Mesenchymal stem cell (in vitro differentiated cells and primary cell): ENCODE results near the gene CLIC4.
"Not testable (repeated sequence)": the region's sequence is repeated elsewhere in the genome, so short reads cannot be mapped to it uniquely, and the experiment has no call there.

Experiments
- DNase-seq: peaks from one replicate; pipeline ENCODE4 v3.0.0-alpha.2; 2013
- H2AFZ ChIP-seq: one replicate; pipeline ENCODE4 v1.6.1; 2013; ENCODE audit warnings: low read depth, mild to moderate bottlenecking, control low read depth, inconsistent platforms, low read length, moderate library complexity
- H2AK5ac ChIP-seq: 2 replicates; pipeline ENCODE4 v1.6.1; 2013; ENCODE audit warnings: low read length, moderate library complexity, mild to moderate bottlenecking, inconsistent platforms; ENCODE audit not compliant: severe bottlenecking
- H2BK120ac ChIP-seq: one replicate; pipeline ENCODE4 v1.6.1; 2013; ENCODE audit warnings: low read depth, mild to moderate bottlenecking, inconsistent platforms, low read length, moderate library complexity
- H2BK12ac ChIP-seq, 2 experiments: one replicate each; pipeline ENCODE4 v1.6.1; 2013; ENCODE audit warnings: inconsistent platforms in 2 of 2, low read length in 2 of 2, mild to moderate bottlenecking in 2 of 2, moderate library complexity in 2 of 2, control low read depth in 1 of 2
- H2BK15ac ChIP-seq: one replicate; pipeline ENCODE4 v1.6.1; 2013; ENCODE audit warnings: mild to moderate bottlenecking, low read depth, inconsistent platforms; ENCODE audit not compliant: poor library complexity, severe bottlenecking
- H2BK5ac ChIP-seq: 2 replicates; pipeline ENCODE4 v1.6.1; 2013; ENCODE audit warnings: low read depth, mild to moderate bottlenecking, low read length, control low read depth, inconsistent platforms; ENCODE audit not compliant: poor library complexity, severe bottlenecking
- H3K14ac ChIP-seq, 2 experiments: one replicate each; pipeline ENCODE4 v1.6.1; 2013; ENCODE audit warnings: inconsistent platforms in 2 of 2, low read length in 2 of 2, control low read depth in 1 of 2, mild to moderate bottlenecking in 1 of 2, moderate library complexity in 1 of 2
- H3K18ac ChIP-seq, 2 experiments: one replicate each; pipeline ENCODE4 v1.6.1; 2013; ENCODE audit warnings: inconsistent platforms in 2 of 2, low read length in 2 of 2, control low read depth in 1 of 2, low read depth in 1 of 2, mild to moderate bottlenecking in 1 of 2
- H3K23ac ChIP-seq, 2 experiments: one replicate each; pipeline ENCODE4 v1.6.1; 2013; ENCODE audit warnings: inconsistent platforms in 2 of 2, low read length in 2 of 2, mild to moderate bottlenecking in 2 of 2, moderate library complexity in 2 of 2, control low read depth in 1 of 2
- H3K27ac ChIP-seq: 2 replicates; pipeline ENCODE4 v1.5.1; 2013; ENCODE audit warnings: mild to moderate bottlenecking, moderate library complexity, low read length, control low read depth, inconsistent platforms; ENCODE audit not compliant: poor library complexity, severe bottlenecking
- H3K27me3 ChIP-seq, 2 experiments: 2 replicates each; pipeline versions ENCODE4 v1.6.1 to v1.7.0; 2013; ENCODE audit warnings: low read length in 2 of 2, mild to moderate bottlenecking in 2 of 2, moderate library complexity in 2 of 2, control low read depth in 1 of 2, inconsistent platforms in 1 of 2; ENCODE audit not compliant: control insufficient read depth in 1 of 2, insufficient read depth in 1 of 2
- H3K36me3 ChIP-seq, 2 experiments: 2 replicates each; pipeline versions ENCODE4 v1.6.1 to v1.7.0; 2013; ENCODE audit warnings: low read length in 2 of 2, control low read depth in 1 of 2, inconsistent platforms in 1 of 2, low read depth in 1 of 2, mild to moderate bottlenecking in 1 of 2; ENCODE audit not compliant: insufficient read depth in 2 of 2, control insufficient read depth in 1 of 2
- H3K4ac ChIP-seq, 2 experiments: one replicate each; pipeline ENCODE4 v1.6.1; 2013; ENCODE audit warnings: inconsistent platforms in 2 of 2, low read length in 2 of 2, mild to moderate bottlenecking in 2 of 2, moderate library complexity in 2 of 2, control low read depth in 1 of 2, low read depth in 1 of 2
- H3K4me1 ChIP-seq: 2 replicates; pipeline ENCODE4 v1.6.1; 2013; ENCODE audit warnings: low read depth, low read length, control low read depth; ENCODE audit not compliant: control insufficient read depth, insufficient read depth
- H3K4me2 ChIP-seq: 2 replicates; pipeline ENCODE4 v1.6.1; 2013; ENCODE audit warnings: low read length, mild to moderate bottlenecking, inconsistent platforms; ENCODE audit not compliant: poor library complexity, severe bottlenecking
- H3K4me3 ChIP-seq, 2 experiments: 2 replicates each; pipeline versions ENCODE4 v1.5.1 to v1.7.0; 2013; ENCODE audit warnings: low read length in 2 of 2, mild to moderate bottlenecking in 2 of 2, control low read depth in 1 of 2, low read depth in 1 of 2; ENCODE audit not compliant: insufficient read depth in 1 of 2
- H3K79me1 ChIP-seq: replicated peaks from 2 replicates; pipeline ENCODE4 v1.6.1; 2013; ENCODE audit warnings: mild to moderate bottlenecking, control low read depth, low read length, inconsistent platforms; ENCODE audit not compliant: poor library complexity, severe bottlenecking
- H3K9ac ChIP-seq: 2 replicates; pipeline ENCODE4 v1.7.0; 2013; ENCODE audit warnings: mild to moderate bottlenecking, low read length, moderate library complexity
- H3K9me3 ChIP-seq: 2 replicates; pipeline ENCODE4 v1.7.0; 2013; ENCODE audit warnings: mild to moderate bottlenecking, low read length; ENCODE audit not compliant: control insufficient read depth
- H4K8ac ChIP-seq: one replicate; pipeline ENCODE4 v1.6.1; 2013; ENCODE audit warnings: inconsistent platforms, mild to moderate bottlenecking, low read length, moderate library complexity
- H4K91ac ChIP-seq: one replicate; pipeline ENCODE4 v1.6.1; 2013; ENCODE audit warnings: mild to moderate bottlenecking, low read length, inconsistent platforms
- WGBS: methylation state at CpG from one replicate; pipeline ENCODE4 v1.1.7; 2013; ENCODE audit warnings: mixed read lengths; 5-methylcytosine and 5-hydroxymethylcytosine counted together

Gene CLIC4

DNA sequence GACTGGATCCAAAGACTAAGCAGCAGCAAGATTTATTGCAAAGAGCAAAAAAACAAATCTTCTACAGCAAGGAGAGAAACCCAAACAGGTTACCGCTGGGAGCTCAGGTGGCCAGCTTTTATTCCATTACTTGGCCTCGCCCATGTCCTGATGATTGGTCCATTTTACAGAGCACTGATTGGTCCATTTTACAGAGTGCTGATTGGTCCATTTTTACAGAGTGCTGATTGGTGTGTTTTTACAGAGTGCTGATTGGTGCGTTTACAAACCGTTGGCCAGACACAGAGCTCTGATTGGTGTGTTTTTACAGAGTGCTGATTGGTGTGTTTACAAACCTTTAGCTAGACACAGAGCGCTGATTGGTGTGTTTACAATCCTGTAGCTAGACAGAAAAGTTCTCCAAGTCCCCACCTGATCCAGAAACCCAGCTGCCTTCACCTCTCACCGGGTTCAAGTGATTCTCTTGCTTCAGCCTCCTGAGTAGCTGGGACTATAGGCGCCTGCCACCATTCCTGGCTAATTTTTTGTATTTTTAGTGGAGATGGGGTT is 47.7 kb upstream of the CLIC4 start:
- not testable (repeated sequence) for H3K9ac ChIP-seq, H3K4me1 ChIP-seq, H2AK5ac ChIP-seq, H3K4me3 ChIP-seq, H3K27ac ChIP-seq, H3K18ac ChIP-seq, H4K91ac ChIP-seq, H3K4me2 ChIP-seq, DNase-seq, H2BK15ac ChIP-seq, H3K79me1 ChIP-seq, H3K4ac ChIP-seq, H3K27me3 ChIP-seq, H3K23ac ChIP-seq, H3K9me3 ChIP-seq, H3K14ac ChIP-seq, H2AFZ ChIP-seq, H2BK12ac ChIP-seq, H2BK5ac ChIP-seq, H4K8ac ChIP-seq, H3K36me3 ChIP-seq, H2BK120ac ChIP-seq
- 96% methylated on average over 5 of the region's 7 CpGs for WGBS

DNA sequence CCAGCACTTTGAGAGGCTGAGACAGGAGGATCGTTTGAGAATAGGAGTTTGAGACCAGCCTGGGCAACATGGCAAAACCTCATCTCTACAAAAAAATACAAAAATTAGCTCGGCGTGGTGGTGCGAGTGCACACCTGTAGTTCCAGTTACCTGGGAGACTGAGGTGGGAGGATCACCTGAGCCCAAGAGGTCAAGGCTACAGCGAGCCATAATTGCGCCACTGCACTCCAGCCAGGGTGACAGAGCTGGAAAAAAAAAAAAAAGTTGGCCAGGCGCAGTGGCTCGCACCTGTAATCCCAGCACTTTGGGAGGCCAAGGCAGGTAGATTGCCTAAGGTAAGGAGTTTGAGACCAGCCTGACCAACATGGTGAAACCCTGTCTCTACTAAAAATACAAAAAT is 46.9 kb upstream of the CLIC4 start:
- H2AFZ ChIP-seq, H3K36me3 ChIP-seq, H3K79me1 ChIP-seq, DNase-seq, H3K27ac ChIP-seq, H2BK15ac ChIP-seq, H4K8ac ChIP-seq, H3K4me2 ChIP-seq, H2BK5ac ChIP-seq, H3K4me3 ChIP-seq, H3K9me3 ChIP-seq, H3K14ac ChIP-seq, H3K4me1 ChIP-seq, H2BK120ac ChIP-seq, H3K27me3 ChIP-seq, H3K4ac ChIP-seq, H2BK12ac ChIP-seq, H2AK5ac ChIP-seq, H3K23ac ChIP-seq, H4K91ac ChIP-seq, H3K18ac ChIP-seq, H3K9ac ChIP-seq: not testable (repeated sequence)
- WGBS, result 94% methylated on average over 8 of the region's 8 CpGs

DNA sequence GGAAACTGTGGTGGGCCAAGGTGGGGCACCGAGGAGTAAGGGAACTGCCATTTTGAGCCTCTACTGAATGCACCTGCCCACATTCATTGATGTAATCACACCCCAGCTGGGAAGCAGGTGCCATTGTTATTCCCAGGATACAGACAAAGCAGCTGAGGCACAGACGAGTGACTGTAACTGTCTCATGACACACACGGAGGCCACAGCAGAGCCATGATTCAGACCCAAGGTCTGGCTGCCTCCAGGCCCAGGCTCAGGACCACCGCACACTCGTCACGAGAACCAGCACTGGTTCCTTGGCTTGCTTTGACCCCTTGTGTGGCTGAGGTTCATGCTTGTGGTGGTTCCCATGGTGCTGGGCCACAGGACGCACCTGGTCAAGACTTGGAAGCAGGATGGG is 45.6 kb upstream of the CLIC4 start:
- Histone ChIP-seq H3K18ac (no peak overlapping the region), H3K9ac (no peak overlapping the region)
- WGBS, result 89% methylated on average over 7 of the region's 7 CpGs

DNA sequence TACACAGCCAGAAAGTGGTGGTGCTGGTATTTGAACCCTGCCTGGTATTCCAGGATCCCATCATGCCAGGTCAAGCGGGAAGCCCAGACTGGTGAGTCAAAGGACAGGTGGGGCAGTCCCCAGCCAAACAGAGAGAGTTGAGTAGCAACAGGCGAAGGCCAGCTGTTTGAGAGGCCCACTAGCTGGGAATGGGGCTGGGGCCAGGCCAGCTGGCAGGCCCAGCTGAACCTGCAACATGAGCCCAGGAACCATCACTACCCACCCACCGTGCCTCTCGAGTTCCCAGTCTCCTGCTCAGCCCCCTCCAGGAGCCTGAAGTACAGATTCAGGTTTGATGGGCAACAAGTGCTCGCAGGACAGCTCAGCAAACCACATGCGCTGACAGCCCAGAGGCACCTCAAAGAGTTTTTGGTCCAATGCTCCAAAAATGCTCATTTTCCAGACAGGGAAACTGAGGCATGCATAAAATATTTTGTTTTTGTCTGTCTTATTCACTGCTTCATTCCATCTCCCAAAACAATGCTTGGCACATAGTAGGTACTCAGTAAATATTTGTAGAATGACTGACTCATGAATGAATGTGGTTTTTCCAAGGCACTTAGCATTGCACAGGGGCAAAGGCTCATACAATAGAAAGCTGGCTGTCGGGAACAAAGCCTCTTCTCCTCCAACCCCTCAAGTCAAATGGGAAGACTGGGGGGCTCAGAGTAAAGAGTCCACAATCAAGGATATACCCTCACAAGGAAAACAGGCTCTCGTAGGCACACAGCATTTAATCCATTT is 42.5 kb upstream of the CLIC4 start:
- H4K91ac ChIP-seq, result peak overlapping the region; percentile 45
- peak; percentile 30 for DNase-seq
- peak overlapping the region in 1 of 2 experiments; percentile 64 for H2BK12ac ChIP-seq
- H3K9ac ChIP-seq, result no peak overlapping the region
- H3K4ac ChIP-seq, result no peak overlapping the region
- 87% methylated on average over 8 of the region's 8 CpGs for WGBS
- no peak overlapping the region for H2BK5ac ChIP-seq
- peak overlapping the region; percentile 60 for H2BK15ac ChIP-seq
- peak overlapping the region; percentile 38 for H3K27ac ChIP-seq
- no peaks in the 10 kb centered on the region for H3K27me3 ChIP-seq
- no peak overlapping the region for H3K14ac ChIP-seq
- no peak overlapping the region for H2BK120ac ChIP-seq
- no peak overlapping the region for H2AFZ ChIP-seq
- no peaks in the 10 kb centered on the region for H3K79me1 ChIP-seq
- no peak overlapping the region for H3K4me2 ChIP-seq
- peaks cover 14% of the 10 kb centered on the region for H3K4me1 ChIP-seq
- peak overlapping the region in 1 of 2 experiments; percentile 57 for H3K18ac ChIP-seq
- H4K8ac ChIP-seq, result no peak overlapping the region
- no peaks in the 10 kb centered on the region for H3K36me3 ChIP-seq
- no peaks in the 10 kb centered on the region for H3K9me3 ChIP-seq
- no peak overlapping the region for H3K4me3 ChIP-seq
- peak overlapping the region in 1 of 2 experiments; percentile 73 for H3K23ac ChIP-seq
- H2AK5ac ChIP-seq, result peak overlapping the region; percentile 39

More for the DNA sequence above, 45.6 kb upstream of the CLIC4 start:
- no peaks in the 10 kb centered on the region for H3K27me3 ChIP-seq
- H2AK5ac ChIP-seq, result no peak overlapping the region
- peaks cover 12% of the 10 kb centered on the region for H3K4me1 ChIP-seq
- no peak overlapping the region for H4K8ac ChIP-seq
- H3K79me1 ChIP-seq, result no peaks in the 10 kb centered on the region
- no peak overlapping the region for H4K91ac ChIP-seq
- H3K4ac ChIP-seq, result no peak overlapping the region
- H2BK5ac ChIP-seq, result no peak overlapping the region
- H3K36me3 ChIP-seq, result no peaks in the 10 kb centered on the region
- H3K23ac ChIP-seq, result no peak overlapping the region
- no peak overlapping the region for H3K4me2 ChIP-seq
- H3K4me3 ChIP-seq, result no peak overlapping the region
- H3K27ac ChIP-seq, result no peak overlapping the region
- peak overlapping the region in 1 of 2 experiments; percentile 70 for H2BK12ac ChIP-seq
- H2BK15ac ChIP-seq, result no peak overlapping the region
- no peaks in the 10 kb centered on the region for H3K9me3 ChIP-seq
- no peak overlapping the region for H3K14ac ChIP-seq
- H2AFZ ChIP-seq, result no peak overlapping the region
- H2BK120ac ChIP-seq, result no peak overlapping the region
- no peak for DNase-seq
